GM12892 (cell line): ENCODE measurements around the gene MTA2.
A peak's percentile ranks its signal among the peaks of the same experiment; 100 is the strongest.

Experiments
- POLR2A ChIP-seq: IDR thresholded peaks from 2 replicates; pipeline ENCODE4 v1.6.1; 2011; ENCODE audit warnings: low read depth, low read length, control low read depth
- POLR2AphosphoS5 ChIP-seq: IDR thresholded peaks from 2 replicates; pipeline ENCODE4 v1.6.1; 2011; ENCODE audit warnings: low read depth, low read length, control low read depth
- TAF1 ChIP-seq: IDR thresholded peaks from 2 replicates; pipeline ENCODE4 v1.6.1; 2011; ENCODE audit warnings: low read depth, mild to moderate bottlenecking, control low read depth, low read length, borderline replicate concordance

- TF ChIP-seq POLR2AphosphoS5 (peak; percentile 87), POLR2A (peak; percentile 91), TAF1 (peak; percentile 99)
These were observed 27.9 kb downstream of the MTA2 start, which contains the start of gene EEF1G for GRCh38 chr11:62573592-62574362.
